Measurements from ENCODE around the gene TBX1. TPM values are rescaled to one million over a fixed set of nuclear protein-coding genes. Genes with fewer than 3 reads are reported as not detected.

The TBX1 gene
- total RNA-seq, 1 donor from 2014 or later, result 0.56 TPM

GRCh38 chr22:19738664-19739447, 21.7 kb upstream of the TBX1 start:
- H3K36me3 Mint-ChIP-seq (ENCODE audit: low read depth, unreplicated experiment), result no peaks in the 10 kb centered on the region
- no peaks in the 10 kb centered on the region for H3K4me1 Mint-ChIP-seq (ENCODE audit: unreplicated experiment)
- TF ChIP-seq CTCF (IDR thresholded peaks at IDR 0.05; ENCODE audit: unreplicated experiment), result no peak
- H3K27me3 Mint-ChIP-seq (ENCODE audit: unreplicated experiment), result peaks cover 7% of the 10 kb centered on the region
- H3K27ac Mint-ChIP-seq (ENCODE audit: unreplicated experiment), result no peak overlapping the region
- H3K9me3 Mint-ChIP-seq (ENCODE audit: unreplicated experiment), result no peaks in the 10 kb centered on the region
- no peak for DNase-seq (ENCODE audit: low spot score)
- H3K4me3 Mint-ChIP-seq (ENCODE audit: unreplicated experiment), result no peak overlapping the region

GRCh38 chr22:19739448-19739895, 21.1 kb upstream of the TBX1 start:
- H3K4me1 Mint-ChIP-seq (ENCODE audit: unreplicated experiment), result no peaks in the 10 kb centered on the region
- DNase-seq (ENCODE audit: low spot score), result no peak
- no peak for TF ChIP-seq CTCF (IDR thresholded peaks at IDR 0.05; ENCODE audit: unreplicated experiment)
- H3K27me3 Mint-ChIP-seq (ENCODE audit: unreplicated experiment), result peaks cover 7% of the 10 kb centered on the region
- H3K4me3 Mint-ChIP-seq (ENCODE audit: unreplicated experiment), result no peak overlapping the region
- H3K9me3 Mint-ChIP-seq (ENCODE audit: unreplicated experiment), result no peaks in the 10 kb centered on the region
- H3K36me3 Mint-ChIP-seq (ENCODE audit: low read depth, unreplicated experiment), result no peaks in the 10 kb centered on the region
- H3K27ac Mint-ChIP-seq (ENCODE audit: unreplicated experiment), result no peak overlapping the region

- Mint-ChIP-seq H3K9me3 (ENCODE audit: unreplicated experiment) (no peaks in the 10 kb centered on the region), H3K27me3 (ENCODE audit: unreplicated experiment) (peaks cover 7% of the 10 kb centered on the region), H3K4me3 (ENCODE audit: unreplicated experiment) (no peak overlapping the region), H3K4me1 (ENCODE audit: unreplicated experiment) (peaks cover 2% of the 10 kb centered on the region), H3K36me3 (ENCODE audit: low read depth, unreplicated experiment) (no peaks in the 10 kb centered on the region), H3K27ac (ENCODE audit: unreplicated experiment) (no peak overlapping the region)
- DNase-seq (ENCODE audit: low spot score), result no peak
- no peak for TF ChIP-seq CTCF (IDR thresholded peaks at IDR 0.05; ENCODE audit: unreplicated experiment)
Observed at GRCh38 chr22:19739911-19740449, 20.6 kb upstream of the TBX1 start.

- Mint-ChIP-seq H3K4me1 (ENCODE audit: unreplicated experiment) (peaks cover 3% of the 10 kb centered on the region), H3K36me3 (ENCODE audit: low read depth, unreplicated experiment) (no peaks in the 10 kb centered on the region), H3K4me3 (ENCODE audit: unreplicated experiment) (no peak overlapping the region), H3K27ac (ENCODE audit: unreplicated experiment) (no peak overlapping the region), H3K27me3 (ENCODE audit: unreplicated experiment) (peaks cover 5% of the 10 kb centered on the region), H3K9me3 (ENCODE audit: unreplicated experiment) (no peaks in the 10 kb centered on the region)
- no peak for TF ChIP-seq CTCF (IDR thresholded peaks at IDR 0.05; ENCODE audit: unreplicated experiment)
- DNase-seq (ENCODE audit: low spot score), result no peak
Observed at GRCh38 chr22:19740586-19740985, 20.0 kb upstream of the TBX1 start.

GRCh38 chr22:19741053-19741452, 19.5 kb upstream of the TBX1 start:
- DNase-seq (ENCODE audit: low spot score), result no peak
- Mint-ChIP-seq H3K27me3 (ENCODE audit: unreplicated experiment) (peaks cover 4% of the 10 kb centered on the region), H3K4me1 (ENCODE audit: unreplicated experiment) (peaks cover 3% of the 10 kb centered on the region), H3K27ac (ENCODE audit: unreplicated experiment) (no peak overlapping the region), H3K9me3 (ENCODE audit: unreplicated experiment) (no peaks in the 10 kb centered on the region), H3K4me3 (ENCODE audit: unreplicated experiment) (no peak overlapping the region), H3K36me3 (ENCODE audit: low read depth, unreplicated experiment) (no peaks in the 10 kb centered on the region)
- TF ChIP-seq CTCF (IDR thresholded peaks at IDR 0.05; ENCODE audit: unreplicated experiment), result no peak

All from endothelial cell (in vitro differentiated cells).